ENCODE measurements around the gene DAAM1. TPM values are rescaled to one million over a fixed set of nuclear protein-coding genes. Genes with fewer than 3 reads are reported as not detected.

Gene DAAM1
- polyA plus RNA-seq, 1 donor (not counting 4 experiments of a cell fraction or from before 2014, with no cell fraction given): 44.6 TPM

GRCh38 chr14:59187118-59187517, 1.3 kb upstream of the DAAM1 start:
- Histone ChIP-seq H3K9me3 (ENCODE audit: control insufficient read depth, low read depth, low read length) (no peaks in the 10 kb centered on the region), H3K27ac (ENCODE audit: control insufficient read depth, insufficient read depth, low read length) (no peak overlapping the region), H3K4me3 (ENCODE audit: control insufficient read depth in 2 of 3, extremely low read depth in 1 of 3, insufficient read depth in 2 of 3, low read depth in 1 of 3, low read length in 3 of 3) (no peak overlapping the region), H3K79me2 (ENCODE audit: control insufficient read depth, insufficient read depth, low read length) (peaks cover 27% of the 10 kb centered on the region), H3K9ac (ENCODE audit: control insufficient read depth, extremely low read depth, insufficient read depth, low read length) (no peak overlapping the region), H3K4me2 (ENCODE audit: control insufficient read depth, extremely low read depth, insufficient read depth, low read depth, low read length) (peak overlapping the region; percentile 80), H3K27me3 (ENCODE audit: control insufficient read depth, extremely low read depth, insufficient read depth, low read length) (no peaks in the 10 kb centered on the region), H3K36me3 (ENCODE audit: control insufficient read depth in 2 of 2, extremely low read depth in 1 of 2, insufficient read depth in 2 of 2, low read length in 2 of 2) (no peaks in the 10 kb centered on the region), H4K20me1 (ENCODE audit: control insufficient read depth, extremely low read depth, insufficient read depth, low read length) (no peaks in the 10 kb centered on the region), H2AFZ (ENCODE audit: control insufficient read depth, low read length) (no peak overlapping the region), H3K9me1 (ENCODE audit: control insufficient read depth, extremely low read depth, insufficient read depth, low read length) (no peaks in the 10 kb centered on the region), H3K4me1 (ENCODE audit: control insufficient read depth, extremely low read depth, insufficient read depth, low read length) (peaks cover 34% of the 10 kb centered on the region)
- no peak for TF ChIP-seq CTCF (optimal IDR thresholded peaks at IDR 0.05 in 1 of 3, IDR thresholded peaks at IDR 0.05 in 1 of 3, conservative IDR thresholded peaks at IDR 0.05 in 1 of 3; ENCODE audit: extremely low read depth in 1 of 3, insufficient read depth in 2 of 3, low read length in 3 of 3)
- TF ChIP-seq EZH2 (IDR thresholded peaks at IDR 0.05; ENCODE audit: low read length): no peak
- dilution Hi-C loops (cut with MboI; ENCODE audit: extremely low pct_ligation_motif_present, low sequenced_read_pairs): no loop called here
- FAIRE-seq (no peak), DNase-seq (ENCODE audit: low read depth, low spot score) (no peak)

- no peak for TF ChIP-seq EZH2 (IDR thresholded peaks at IDR 0.05; ENCODE audit: low read length)
- TF ChIP-seq CTCF (optimal IDR thresholded peaks at IDR 0.05 in 1 of 3, IDR thresholded peaks at IDR 0.05 in 1 of 3, conservative IDR thresholded peaks at IDR 0.05 in 1 of 3; ENCODE audit: extremely low read depth in 1 of 3, insufficient read depth in 2 of 3, low read length in 3 of 3): no peak
- Histone ChIP-seq H3K9ac (ENCODE audit: control insufficient read depth, extremely low read depth, insufficient read depth, low read length) (peak overlapping the region; percentile 76), H2AFZ (ENCODE audit: control insufficient read depth, low read length) (peak overlapping the region; percentile 97), H3K9me1 (ENCODE audit: control insufficient read depth, extremely low read depth, insufficient read depth, low read length) (no peaks in the 10 kb centered on the region), H3K27ac (ENCODE audit: control insufficient read depth, insufficient read depth, low read length) (peak overlapping the region; percentile 68), H3K9me3 (ENCODE audit: control insufficient read depth, low read depth, low read length) (no peaks in the 10 kb centered on the region), H3K79me2 (ENCODE audit: control insufficient read depth, insufficient read depth, low read length) (peaks cover 31% of the 10 kb centered on the region), H3K4me3 (ENCODE audit: control insufficient read depth in 2 of 3, extremely low read depth in 1 of 3, insufficient read depth in 2 of 3, low read depth in 1 of 3, low read length in 3 of 3) (peak overlapping the region; percentile 74 to 88 (median 75)), H4K20me1 (ENCODE audit: control insufficient read depth, extremely low read depth, insufficient read depth, low read length) (no peaks in the 10 kb centered on the region), H3K4me2 (ENCODE audit: control insufficient read depth, extremely low read depth, insufficient read depth, low read depth, low read length) (peak overlapping the region; percentile 80), H3K27me3 (ENCODE audit: control insufficient read depth, extremely low read depth, insufficient read depth, low read length) (no peaks in the 10 kb centered on the region), H3K4me1 (ENCODE audit: control insufficient read depth, extremely low read depth, insufficient read depth, low read length) (peaks cover 41% of the 10 kb centered on the region), H3K36me3 (ENCODE audit: control insufficient read depth in 2 of 2, extremely low read depth in 1 of 2, insufficient read depth in 2 of 2, low read length in 2 of 2) (no peaks in the 10 kb centered on the region)
- FAIRE-seq (no peak), DNase-seq (ENCODE audit: low read depth, low spot score) (no peak)
- dilution Hi-C loops (cut with MboI; ENCODE audit: extremely low pct_ligation_motif_present, low sequenced_read_pairs): no loop called here
Observed at GRCh38 chr14:59187802-59188460, 536 bp upstream of the DAAM1 start.
